ENCODE data around the gene DHDH. TPM values are rescaled to one million over a fixed set of nuclear protein-coding genes. Genes with fewer than 3 reads are reported as not detected.
A peak's percentile ranks its signal among the peaks of the same experiment; 100 is the strongest.

DHDH gene
- total and polyA plus RNA-seq, 2 of the 13 experiments (the other 11 are each of a cell fraction or from before 2014, with no cell fraction given): 0.13 to 0.91 TPM

- TF ChIP-seq ARID5B (CRISPR knock-in tag; IDR thresholded peaks at IDR 0.05) (peak; percentile 24), TFDP2 (CRISPR knock-in tag; IDR thresholded peaks at IDR 0.05) (peak; percentile 47; the same call in 1 of the 2 replicates), KDM2A (CRISPR knock-in tag; IDR thresholded peaks at IDR 0.05; ENCODE audit: borderline replicate concordance, low read depth) (0 out of 2 replicates have a peak, but pooled peaks have one; percentile 34), KDM1A (CRISPR knock-in tag; IDR thresholded peaks at IDR 0.05) (no peak), HOXA3 (CRISPR knock-in tag; IDR thresholded peaks at IDR 0.05) (peak; percentile 33; the same call in 1 of the 2 replicates), ZNF432 (CRISPR knock-in tag; IDR thresholded peaks at IDR 0.05; ENCODE audit: borderline replicate concordance) (no peak), FOXC1 (CRISPR knock-in tag; IDR thresholded peaks at IDR 0.05; ENCODE audit: borderline replicate concordance) (no peak), ARID4A (CRISPR knock-in tag; IDR thresholded peaks at IDR 0.05; ENCODE audit: borderline replicate concordance) (0 out of 2 replicates have a peak, but pooled peaks have one; percentile 8), ZNF710 (CRISPR knock-in tag; IDR thresholded peaks at IDR 0.05; ENCODE audit: borderline replicate concordance) (peak; percentile 34; the same call in 1 of the 2 replicates), ZGPAT (CRISPR knock-in tag; IDR thresholded peaks at IDR 0.05) (peak; percentile 21; the same call in 1 of the 2 replicates), ARNT2 (CRISPR knock-in tag; IDR thresholded peaks at IDR 0.05; ENCODE audit: low read depth) (no peak), SOX6 (IDR thresholded peaks at IDR 0.05) (no peak), SOX6 (CRISPR knock-in tag; IDR thresholded peaks at IDR 0.05) (0 out of 2 replicates have a peak, but pooled peaks have one; percentile 10), THAP11 (CRISPR knock-in tag; IDR thresholded peaks at IDR 0.05) (peak; percentile 27; the same call in 1 of the 2 replicates), GABPB1 (CRISPR knock-in tag; IDR thresholded peaks at IDR 0.05) (peak; percentile 47; the same call in 1 of the 2 replicates), XRCC5 (optimal IDR thresholded peaks at IDR 0.05; ENCODE audit: low read length) (peak; percentile 29)
These were observed at the start of gene DHDH (continued) for GRCh38 chr19:48933382-48933932.
